IPS-15b (cell line): Measurements from ENCODE around the gene MYH10.
A peak's percentile ranks its signal among the peaks of the same experiment; 100 is the strongest.

ENCODE experiments used
- H3K27me3 ChIP-seq: one replicate; pipeline ENCODE4 v1.6.1; 2013; ENCODE audit warnings: low read length; ENCODE audit not compliant: control insufficient read depth, insufficient read depth
- H3K36me3 ChIP-seq: one replicate; pipeline ENCODE4 v1.6.1; 2013; ENCODE audit warnings: low read length; ENCODE audit not compliant: control insufficient read depth, insufficient read depth
- H3K4me1 ChIP-seq: one replicate; pipeline ENCODE4 v1.6.1; 2013; ENCODE audit warnings: mild to moderate bottlenecking, low read length; ENCODE audit not compliant: control insufficient read depth, insufficient read depth
- H3K4me3 ChIP-seq: one replicate; pipeline ENCODE4 v1.5.1; 2013; ENCODE audit warnings: low read depth, low read length
- H3K9ac ChIP-seq: one replicate; pipeline ENCODE4 v1.6.1; 2013; ENCODE audit warnings: low read depth, mild to moderate bottlenecking, low read length
- H3K9me3 ChIP-seq: one replicate; pipeline ENCODE4 v1.6.1; 2013; ENCODE audit warnings: mild to moderate bottlenecking, low read length; ENCODE audit not compliant: control insufficient read depth, insufficient read depth

The MYH10 gene

DNA sequence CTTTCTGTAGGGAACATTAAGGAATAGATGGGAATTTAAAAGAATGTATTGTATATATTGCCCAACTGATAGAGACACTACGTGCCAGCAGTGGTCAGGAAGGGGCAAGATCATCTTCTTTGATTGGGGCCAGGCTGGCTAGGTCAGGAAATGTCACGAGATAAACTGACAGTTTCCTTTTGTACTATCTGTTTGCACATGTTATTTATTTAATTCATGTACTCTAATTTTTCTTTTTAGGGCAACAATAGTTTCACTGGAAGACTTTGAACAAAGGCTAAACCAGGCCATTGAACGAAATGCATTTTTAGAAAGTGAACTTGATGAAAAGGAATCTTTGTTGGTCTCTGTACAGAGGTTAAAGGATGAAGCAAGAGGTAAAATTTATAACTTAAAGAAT lies 182.2 kb downstream of the MYH10 start:
- Histone ChIP-seq H3K9me3 (no peaks in the 10 kb centered on the region), H3K4me1 (no peaks in the 10 kb centered on the region), H3K36me3 (peaks cover 7% of the 10 kb centered on the region), H3K27me3 (no peaks in the 10 kb centered on the region), H3K9ac (no peak overlapping the region), H3K4me3 (no peak overlapping the region)

DNA sequence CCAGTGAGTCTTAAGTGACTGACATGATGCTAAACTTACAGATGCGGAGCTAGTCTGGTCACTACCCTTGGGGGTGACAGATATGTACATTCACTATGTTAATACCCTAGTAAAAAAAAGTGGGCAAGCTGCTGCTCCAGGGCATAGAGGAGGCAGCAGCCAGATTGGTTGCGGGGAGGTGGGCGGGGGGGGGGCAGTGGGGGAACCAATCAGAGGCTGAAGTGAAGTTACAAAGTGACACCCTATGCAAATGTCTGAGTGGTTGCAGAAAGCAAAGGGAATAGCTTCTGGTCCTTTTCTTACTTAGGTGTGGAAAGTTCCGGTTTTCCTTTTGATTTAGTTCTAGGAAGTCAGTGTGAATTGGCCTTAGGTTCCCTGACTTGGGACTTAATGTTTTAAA lies 182.7 kb downstream of the MYH10 start:
- no peak overlapping the region for H3K9ac ChIP-seq
- no peaks in the 10 kb centered on the region for H3K4me1 ChIP-seq
- H3K27me3 ChIP-seq: no peaks in the 10 kb centered on the region
- no peaks in the 10 kb centered on the region for H3K9me3 ChIP-seq
- H3K4me3 ChIP-seq: no peak overlapping the region
- peaks cover 5% of the 10 kb centered on the region for H3K36me3 ChIP-seq

DNA sequence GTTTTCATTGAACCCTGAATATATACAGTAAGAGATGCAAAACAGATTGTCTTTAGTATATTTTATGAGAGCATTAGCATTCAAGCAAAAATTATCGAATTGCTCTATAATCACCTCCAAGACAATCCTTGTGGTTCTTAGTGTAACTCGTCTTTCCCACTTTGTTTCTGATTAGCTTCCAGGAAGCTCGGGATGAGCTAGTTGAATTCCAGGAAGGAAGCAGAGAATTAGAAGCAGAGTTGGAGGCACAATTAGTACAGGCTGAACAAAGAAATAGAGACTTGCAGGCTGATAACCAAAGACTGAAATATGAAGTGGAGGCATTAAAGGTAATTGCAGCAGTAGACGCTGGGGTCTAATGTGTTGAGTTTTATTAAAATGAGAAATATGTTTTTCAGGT lies 185.0 kb downstream of the MYH10 start:
- H3K4me3 ChIP-seq: no peak overlapping the region
- no peaks in the 10 kb centered on the region for H3K4me1 ChIP-seq
- no peaks in the 10 kb centered on the region for H3K9me3 ChIP-seq
- no peak overlapping the region for H3K9ac ChIP-seq
- H3K36me3 ChIP-seq: peaks cover 4% of the 10 kb centered on the region
- H3K27me3 ChIP-seq: no peaks in the 10 kb centered on the region

DNA sequence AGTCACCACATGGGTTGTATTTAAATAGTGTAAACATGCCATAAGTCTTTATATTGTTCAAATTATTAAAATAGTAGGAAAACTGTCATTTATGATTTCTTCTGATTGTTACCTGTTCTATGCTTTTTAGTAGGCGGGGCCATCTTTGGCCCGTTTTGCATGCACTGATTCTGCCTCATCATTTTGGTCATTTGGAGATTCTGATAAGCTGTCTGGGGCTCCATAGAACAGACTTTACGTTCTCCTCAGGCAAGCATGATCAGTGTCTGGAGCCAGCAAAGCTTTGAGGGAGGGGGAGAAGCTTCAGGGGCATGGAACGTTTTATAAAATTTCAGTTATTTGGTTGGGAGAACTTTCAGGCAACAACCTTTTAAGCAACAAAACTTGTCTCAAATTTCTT lies 186.0 kb downstream of the MYH10 start:
- no peak overlapping the region for H3K4me3 ChIP-seq
- H3K4me1 ChIP-seq: no peaks in the 10 kb centered on the region
- no peaks in the 10 kb centered on the region for H3K9me3 ChIP-seq
- H3K27me3 ChIP-seq: no peaks in the 10 kb centered on the region
- peaks cover 4% of the 10 kb centered on the region for H3K36me3 ChIP-seq
- H3K9ac ChIP-seq: no peak overlapping the region

DNA sequence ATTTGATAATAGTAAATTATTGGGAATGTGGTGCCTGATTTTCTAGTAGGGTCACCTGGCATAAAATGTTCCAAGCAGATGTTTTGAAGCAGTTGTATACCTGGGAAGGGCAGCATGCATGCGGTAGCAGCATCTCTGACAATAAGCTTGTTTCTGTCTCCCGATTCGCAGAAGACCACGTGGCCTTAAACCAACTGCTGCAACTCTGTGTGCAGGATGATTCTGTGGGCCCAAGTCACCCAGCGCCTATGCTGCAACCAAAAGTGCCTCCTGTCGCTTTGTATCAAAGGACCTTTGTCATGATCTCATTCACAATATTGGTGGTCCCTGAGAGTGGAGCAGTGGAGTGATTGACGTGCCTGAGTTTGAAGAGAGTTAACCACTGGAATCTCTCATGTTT lies 186.8 kb downstream of the MYH10 start:
- H3K27me3 ChIP-seq: no peaks in the 10 kb centered on the region
- H3K9ac ChIP-seq: no peak overlapping the region
- H3K4me3 ChIP-seq: no peak overlapping the region
- peaks cover 3% of the 10 kb centered on the region for H3K36me3 ChIP-seq
- H3K4me1 ChIP-seq: no peaks in the 10 kb centered on the region
- H3K9me3 ChIP-seq: no peaks in the 10 kb centered on the region

DNA sequence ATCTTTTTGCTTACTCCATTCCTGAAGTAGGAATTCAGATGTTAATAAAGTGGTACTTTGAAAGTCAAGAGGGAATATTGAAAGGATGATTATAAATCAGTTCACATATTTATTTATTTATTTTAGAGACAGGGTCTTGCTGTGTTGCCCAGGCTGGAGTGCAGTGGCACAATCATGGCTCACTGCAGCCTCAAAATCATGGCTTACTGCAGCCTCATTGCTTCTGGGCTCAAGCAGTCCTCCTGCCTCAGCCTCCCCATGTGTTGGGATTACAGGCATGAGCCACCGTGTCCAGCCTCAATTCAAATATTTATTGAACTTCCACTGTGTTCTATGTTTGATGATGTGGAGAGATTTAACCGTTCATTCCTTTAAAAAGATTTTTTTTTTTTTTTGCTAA lies 188.2 kb downstream of the MYH10 start:
- no peak overlapping the region for H3K4me3 ChIP-seq
- no peaks in the 10 kb centered on the region for H3K36me3 ChIP-seq
- H3K9ac ChIP-seq: no peak overlapping the region
- no peaks in the 10 kb centered on the region for H3K27me3 ChIP-seq
- H3K9me3 ChIP-seq: no peaks in the 10 kb centered on the region
- no peaks in the 10 kb centered on the region for H3K4me1 ChIP-seq

DNA sequence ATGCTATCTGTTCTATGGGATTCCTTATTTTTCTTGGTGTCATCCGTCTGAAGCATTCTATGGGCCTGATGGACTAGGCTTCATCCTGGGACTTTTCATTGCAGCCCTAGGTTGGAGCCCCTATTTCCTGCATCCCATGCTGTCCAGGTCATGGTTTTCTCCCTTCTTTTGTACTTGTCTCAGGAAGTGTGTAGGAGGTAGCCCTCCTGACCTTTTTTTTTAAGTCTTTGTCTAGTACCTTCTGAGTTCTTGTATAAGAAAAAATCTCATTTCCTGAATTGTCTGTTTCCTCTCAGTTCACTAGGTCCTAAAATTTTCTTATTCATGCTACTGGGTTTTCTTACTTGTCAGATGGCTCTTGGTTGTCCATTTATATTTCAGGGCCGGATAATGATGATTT lies 188.8 kb downstream of the MYH10 start:
- H3K9ac ChIP-seq: no peak overlapping the region
- no peaks in the 10 kb centered on the region for H3K4me1 ChIP-seq
- no peaks in the 10 kb centered on the region for H3K9me3 ChIP-seq
- H3K36me3 ChIP-seq: no peaks in the 10 kb centered on the region
- H3K27me3 ChIP-seq: no peaks in the 10 kb centered on the region
- no peak overlapping the region for H3K4me3 ChIP-seq

DNA sequence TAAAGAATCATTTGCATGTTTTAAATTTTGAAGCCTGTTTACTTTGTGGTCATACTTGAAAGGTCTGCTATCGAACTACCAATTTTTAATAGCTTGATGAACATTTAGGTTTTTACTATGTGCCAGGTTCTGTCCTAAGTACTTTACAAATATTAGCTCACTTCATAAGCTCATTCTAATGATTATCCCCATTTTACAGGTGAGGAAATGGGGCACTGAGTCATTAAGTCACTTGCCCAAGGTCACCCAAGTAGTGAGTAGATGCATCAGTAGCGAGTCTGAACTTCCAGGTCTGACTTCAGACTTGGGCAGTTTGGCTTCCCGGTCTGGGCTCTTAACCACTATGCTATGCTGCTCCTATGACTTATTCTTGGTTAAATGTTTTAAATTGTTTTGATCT lies 190.8 kb downstream of the MYH10 start:
- Histone ChIP-seq H3K9ac (no peak overlapping the region), H3K36me3 (no peaks in the 10 kb centered on the region), H3K27me3 (no peaks in the 10 kb centered on the region), H3K4me1 (no peaks in the 10 kb centered on the region), H3K9me3 (no peaks in the 10 kb centered on the region), H3K4me3 (no peak overlapping the region)

DNA sequence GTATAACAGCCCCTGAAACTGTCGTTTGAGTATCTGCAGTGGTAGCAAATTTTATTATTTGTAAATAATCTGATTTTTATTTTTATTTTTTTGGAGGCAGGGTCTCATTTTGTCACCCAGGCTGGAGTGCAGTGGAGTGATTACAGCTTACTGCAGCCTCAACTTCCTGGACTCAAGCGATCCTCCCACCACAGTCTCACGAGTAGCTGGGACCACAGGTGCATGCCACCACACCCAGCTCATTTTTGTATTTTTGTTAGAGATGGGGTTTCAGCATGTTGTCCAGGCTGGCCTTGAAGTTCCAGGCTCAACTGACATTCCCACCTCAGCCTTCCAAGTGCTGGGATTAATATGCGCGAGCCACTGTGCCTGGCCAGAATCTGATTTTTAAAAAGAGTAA lies 192.1 kb downstream of the MYH10 start:
- H3K4me1 ChIP-seq: no peaks in the 10 kb centered on the region
- no peak overlapping the region for H3K4me3 ChIP-seq
- H3K9me3 ChIP-seq: no peaks in the 10 kb centered on the region
- no peak overlapping the region for H3K9ac ChIP-seq
- H3K27me3 ChIP-seq: no peaks in the 10 kb centered on the region
- H3K36me3 ChIP-seq: no peaks in the 10 kb centered on the region

DNA sequence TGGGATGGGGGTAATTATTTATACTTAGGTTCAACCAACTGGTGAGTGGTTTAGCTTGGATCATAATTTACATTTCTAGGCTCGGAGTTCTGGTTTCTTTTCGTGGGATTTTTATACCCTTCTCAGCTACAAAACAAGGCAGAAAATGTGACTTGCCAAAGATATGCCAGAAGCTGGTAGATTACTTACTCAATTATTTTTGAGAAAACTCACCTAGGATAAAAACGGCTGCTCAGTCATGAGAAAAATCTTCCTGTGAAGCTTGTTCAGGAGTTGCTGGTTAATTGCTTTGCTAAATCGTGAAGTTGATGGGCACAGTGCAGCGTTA lies 193.7 kb downstream of the MYH10 start:
- Histone ChIP-seq H3K9ac (peak overlapping the region; percentile 89), H3K27me3 (no peaks in the 10 kb centered on the region), H3K4me1 (no peaks in the 10 kb centered on the region), H3K36me3 (no peaks in the 10 kb centered on the region), H3K4me3 (peak overlapping the region; percentile 91), H3K9me3 (no peaks in the 10 kb centered on the region)

DNA sequence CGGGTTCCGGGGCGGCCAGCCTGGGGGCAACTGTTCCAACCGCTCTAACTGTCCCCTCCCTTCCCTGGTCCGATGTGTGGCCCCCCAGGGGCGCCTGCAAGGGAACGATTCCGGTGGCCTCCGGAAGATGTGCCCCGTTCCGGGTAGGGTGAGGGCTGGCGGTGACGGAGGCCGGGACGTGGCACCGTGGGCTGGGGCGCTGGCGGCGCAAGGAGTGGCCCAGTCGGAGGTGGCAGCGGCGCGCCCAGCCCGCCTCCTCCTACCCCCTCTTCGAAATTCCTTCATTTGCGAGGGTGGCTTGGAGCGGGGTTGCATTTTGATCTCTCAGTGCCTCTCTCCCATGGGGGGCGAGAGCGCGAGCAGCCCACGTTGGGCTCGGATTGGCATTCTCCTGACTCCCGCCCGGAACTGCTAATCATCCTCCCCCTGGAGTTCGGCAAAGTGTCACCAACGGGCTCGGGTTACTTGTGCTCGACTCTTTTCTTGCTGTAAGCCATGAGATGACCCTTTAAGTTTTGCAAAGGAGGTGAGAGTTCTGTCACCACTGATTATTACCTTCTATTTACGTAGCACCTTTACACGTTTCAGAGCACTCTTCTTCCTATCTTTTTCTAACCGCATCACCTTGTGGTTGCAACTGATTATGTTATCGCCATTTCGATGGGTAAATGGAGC lies 194.2 kb downstream of the MYH10 start:
- Histone ChIP-seq H3K4me3 (peak overlapping the region; percentile 91), H3K27me3 (no peaks in the 10 kb centered on the region), H3K36me3 (no peaks in the 10 kb centered on the region), H3K9ac (peak overlapping the region; percentile 89), H3K9me3 (no peaks in the 10 kb centered on the region), H3K4me1 (no peaks in the 10 kb centered on the region)

DNA sequence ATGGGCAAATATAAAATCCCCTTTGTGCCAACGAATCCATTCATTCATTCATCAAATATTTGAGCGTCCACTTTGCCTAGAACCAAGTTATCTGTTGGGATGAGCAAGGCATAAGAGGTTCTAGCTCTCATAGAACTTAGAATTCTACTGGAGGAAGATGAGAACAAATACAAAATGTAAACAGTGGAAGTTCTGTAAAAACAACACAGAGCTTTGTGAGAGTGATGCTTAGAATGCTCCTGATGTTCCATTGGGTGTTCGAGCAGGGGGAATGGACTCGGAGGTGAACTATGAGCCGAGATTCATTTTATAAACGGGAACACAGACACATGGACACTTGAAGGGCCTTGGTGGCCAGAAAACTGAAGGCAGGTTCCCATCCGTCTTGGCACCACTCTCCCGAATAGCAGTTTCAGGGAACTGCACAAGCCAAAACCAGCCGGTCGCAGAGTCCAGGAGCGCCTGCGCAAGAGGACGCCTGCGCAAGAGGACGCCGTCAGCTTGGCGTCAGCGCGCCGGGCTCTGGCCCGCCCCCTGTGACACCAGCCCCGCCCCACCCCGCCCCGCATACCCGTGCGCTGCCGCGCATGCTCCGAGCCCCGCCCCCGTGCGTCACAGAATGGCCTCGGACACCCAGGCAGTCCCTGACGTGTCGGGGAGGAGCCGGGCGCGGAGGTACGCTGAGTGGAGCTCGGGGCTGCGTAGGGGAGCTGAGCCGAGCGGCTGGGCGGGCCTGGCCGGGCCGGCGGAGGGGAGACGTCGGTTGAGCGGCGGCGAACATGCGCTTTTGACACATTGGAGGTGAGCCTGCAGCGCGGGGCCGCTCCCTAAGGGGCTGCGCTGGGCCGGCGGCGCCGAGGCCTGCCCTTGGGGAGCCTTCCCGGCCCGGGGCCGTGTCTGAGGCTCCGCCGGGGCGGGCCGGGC lies 195.0 kb downstream of the MYH10 start, which contains the start of gene NDEL1:
NDEL1 (plus strand) TSS at position 640 of the 924 bp plus-strand sequence. CDS start 8,388 bp downstream, outside the sequence.
- Histone ChIP-seq H3K4me3 (peak within 1 kb of the TSS; percentile 91), H3K27me3 (no peaks in the 10 kb centered on the region), H3K9me3 (no peaks in the 10 kb centered on the region), H3K36me3 (no peaks in the 10 kb centered on the region), H3K9ac (peak within 1 kb of the TSS; percentile 89), H3K4me1 (no peaks in the 10 kb centered on the region)
